ENCODE results near the gene ALAS1. TPM values are rescaled to one million over a fixed set of nuclear protein-coding genes. Genes with fewer than 3 reads are reported as not detected.

The ALAS1 gene
- total RNA-seq, 1 experiment from 2014 or later, result 29.2 TPM

DNA sequence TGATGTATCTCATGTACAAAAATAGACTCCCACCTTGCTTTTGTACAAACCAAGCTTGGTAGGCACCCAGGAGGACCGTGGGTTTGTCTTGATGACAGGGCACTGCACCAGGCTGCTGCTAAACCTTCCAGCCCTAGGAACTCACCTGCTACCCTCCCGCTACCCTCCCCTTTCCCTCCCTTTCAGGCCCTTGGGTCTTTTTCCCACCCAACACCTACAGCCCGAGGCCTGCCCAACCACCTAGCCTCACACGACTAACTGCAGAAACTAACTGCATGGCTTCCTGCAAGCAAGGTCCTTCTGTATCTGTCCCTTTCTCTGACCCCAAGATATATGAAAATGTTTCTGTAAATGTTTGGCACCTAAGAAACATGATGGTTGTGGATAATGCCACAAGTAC lies 58.7 kb downstream of the ALAS1 start:
- Mint-ChIP-seq H3K36me3 (ENCODE audit: insufficient read depth, unreplicated experiment) (peaks cover 94% of the 10 kb centered on the region), H3K27me3 (ENCODE audit: insufficient read depth, unreplicated experiment) (no peaks in the 10 kb centered on the region), H3K4me1 (ENCODE audit: insufficient read depth, unreplicated experiment) (no peaks in the 10 kb centered on the region), H3K9me3 (ENCODE audit: unreplicated experiment) (no peaks in the 10 kb centered on the region), H3K27ac (ENCODE audit: low read depth, unreplicated experiment) (no peak overlapping the region), H3K4me3 (ENCODE audit: unreplicated experiment) (no peak overlapping the region)
- TF ChIP-seq, protein P1, sequence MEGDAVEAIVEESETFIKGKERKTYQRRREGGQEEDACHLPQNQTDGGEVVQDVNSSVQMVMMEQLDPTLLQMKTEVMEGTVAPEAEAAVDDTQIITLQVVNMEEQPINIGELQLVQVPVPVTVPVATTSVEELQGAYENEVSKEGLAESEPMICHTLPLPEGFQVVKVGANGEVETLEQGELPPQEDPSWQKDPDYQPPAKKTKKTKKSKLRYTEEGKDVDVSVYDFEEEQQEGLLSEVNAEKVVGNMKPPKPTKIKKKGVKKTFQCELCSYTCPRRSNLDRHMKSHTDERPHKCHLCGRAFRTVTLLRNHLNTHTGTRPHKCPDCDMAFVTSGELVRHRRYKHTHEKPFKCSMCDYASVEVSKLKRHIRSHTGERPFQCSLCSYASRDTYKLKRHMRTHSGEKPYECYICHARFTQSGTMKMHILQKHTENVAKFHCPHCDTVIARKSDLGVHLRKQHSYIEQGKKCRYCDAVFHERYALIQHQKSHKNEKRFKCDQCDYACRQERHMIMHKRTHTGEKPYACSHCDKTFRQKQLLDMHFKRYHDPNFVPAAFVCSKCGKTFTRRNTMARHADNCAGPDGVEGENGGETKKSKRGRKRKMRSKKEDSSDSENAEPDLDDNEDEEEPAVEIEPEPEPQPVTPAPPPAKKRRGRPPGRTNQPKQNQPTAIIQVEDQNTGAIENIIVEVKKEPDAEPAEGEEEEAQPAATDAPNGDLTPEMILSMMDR (IDR thresholded peaks at IDR 0.05; ENCODE audit: unreplicated experiment), result no peak
- ChIA-PET CTCF (interaction anchor here (1.3 kb wide), 1 partner anchor 36 kb away, joined by 5 read pairs; no protein-coding TSS in a partner anchor), POLR2A (no interaction called here)
- intact Hi-C loops (cut with micrococcal nuclease), result no loop called here
- no peak for DNase-seq (ENCODE audit: unreplicated experiment)
- BruUV-seq (replicated peaks), result no TSS peak

GRCh38 chr3:52257911-52258310 lies 60.0 kb downstream of the ALAS1 start:
- BruUV-seq (replicated peaks), result no TSS peak
- peaks cover 94% of the 10 kb centered on the region for H3K36me3 Mint-ChIP-seq (ENCODE audit: insufficient read depth, unreplicated experiment)
- no peak overlapping the region for H3K4me3 Mint-ChIP-seq (ENCODE audit: unreplicated experiment)
- H3K27ac Mint-ChIP-seq (ENCODE audit: low read depth, unreplicated experiment), result no peak overlapping the region
- H3K9me3 Mint-ChIP-seq (ENCODE audit: unreplicated experiment), result no peaks in the 10 kb centered on the region
- TF ChIP-seq, protein P1 (IDR thresholded peaks at IDR 0.05; ENCODE audit: unreplicated experiment), result no peak
- no peak for DNase-seq (ENCODE audit: unreplicated experiment)
- H3K27me3 Mint-ChIP-seq (ENCODE audit: insufficient read depth, unreplicated experiment), result no peaks in the 10 kb centered on the region
- ChIA-PET CTCF (interaction anchor here (0.5 to 1.2 kb wide), 4 partner anchors 37 to 136 kb away, joined by 3 to 4 read pairs (median 3); no protein-coding TSS in a partner anchor), POLR2A (no interaction called here)
- intact Hi-C loops (cut with micrococcal nuclease), result no loop called here
- peaks cover under 1% of the 10 kb centered on the region for H3K4me1 Mint-ChIP-seq (ENCODE audit: insufficient read depth, unreplicated experiment)

DNA sequence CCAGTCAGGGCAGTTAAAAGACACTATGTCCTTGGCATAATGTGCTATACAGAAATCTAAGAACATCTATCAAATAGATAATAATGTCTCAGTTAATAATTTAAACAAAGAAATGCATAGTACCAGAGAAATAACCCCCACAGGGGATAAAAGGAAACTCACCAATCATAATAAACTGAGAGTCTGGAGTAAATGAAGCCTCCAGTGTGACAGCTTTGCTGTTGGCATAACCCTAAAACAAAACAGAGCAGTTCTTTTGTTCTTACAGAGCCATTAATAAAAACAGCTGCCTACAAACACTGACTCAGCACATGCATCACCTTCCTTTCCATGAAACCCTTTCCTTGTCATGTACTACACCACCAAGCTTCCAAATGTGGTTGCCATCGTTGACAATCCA lies 61.1 kb downstream of the ALAS1 start:
- Mint-ChIP-seq H3K4me3 (ENCODE audit: unreplicated experiment) (no peak overlapping the region), H3K4me1 (ENCODE audit: insufficient read depth, unreplicated experiment) (peaks cover 10% of the 10 kb centered on the region), H3K27ac (ENCODE audit: low read depth, unreplicated experiment) (no peak overlapping the region), H3K9me3 (ENCODE audit: unreplicated experiment) (no peaks in the 10 kb centered on the region), H3K27me3 (ENCODE audit: insufficient read depth, unreplicated experiment) (no peaks in the 10 kb centered on the region), H3K36me3 (ENCODE audit: insufficient read depth, unreplicated experiment) (peaks cover 97% of the 10 kb centered on the region)
- TF ChIP-seq, protein P1 (IDR thresholded peaks at IDR 0.05; ENCODE audit: unreplicated experiment), result no peak
- POLR2A ChIA-PET, result no interaction called here
- no TSS peak for BruUV-seq (replicated peaks)
- CTCF ChIA-PET, result interaction anchor here (0.5 to 1.2 kb wide), 3 partner anchors 39 to 114 kb away, joined by 3 to 4 read pairs (median 4); no protein-coding TSS in a partner anchor
- intact Hi-C loops (cut with micrococcal nuclease), result no loop called here
- no peak for DNase-seq (ENCODE audit: unreplicated experiment)

- H3K9me3 Mint-ChIP-seq (ENCODE audit: unreplicated experiment), result no peaks in the 10 kb centered on the region
- intact Hi-C loops (cut with micrococcal nuclease), result no loop called here
- POLR2A ChIA-PET, result interaction anchor here (1.2 kb wide), 1 partner anchor 19 kb away, joined by 7 read pairs; the partner anchor contains the start of gene WDR82
Observed at GRCh38 chr3:52259448-52259847, 61.5 kb downstream of the ALAS1 start.

More at GRCh38 chr3:52259448-52259847, 61.5 kb downstream of the ALAS1 start:
- no TSS peak for BruUV-seq (replicated peaks)
- H3K27me3 Mint-ChIP-seq (ENCODE audit: insufficient read depth, unreplicated experiment), result no peaks in the 10 kb centered on the region
- no peak for DNase-seq (ENCODE audit: unreplicated experiment)
- CTCF ChIA-PET, result interaction anchor here (0.6 to 1.6 kb wide), 4 partner anchors 19 to 80 kb away, joined by 3 to 7 read pairs (median 4); no protein-coding TSS in a partner anchor
- TF ChIP-seq, protein P1 (IDR thresholded peaks at IDR 0.05; ENCODE audit: unreplicated experiment), result no peak
- no peak overlapping the region for H3K4me3 Mint-ChIP-seq (ENCODE audit: unreplicated experiment)
- H3K4me1 Mint-ChIP-seq (ENCODE audit: insufficient read depth, unreplicated experiment), result peaks cover 14% of the 10 kb centered on the region
- H3K36me3 Mint-ChIP-seq (ENCODE audit: insufficient read depth, unreplicated experiment), result peaks cover 98% of the 10 kb centered on the region
- H3K27ac Mint-ChIP-seq (ENCODE audit: low read depth, unreplicated experiment), result no peak overlapping the region

All from MCF 10A (cell line).